Subcutaneous adipose tissue (tissue), 4 donors: ENCODE measurements around the gene IFNA13. TPM values are rescaled to one million over a fixed set of nuclear protein-coding genes. Genes with fewer than 3 reads are reported as not detected.

Experiments used
- total RNA-seq, 4 donors: library from RNA; depleted of rRNA; stranded (reverse); fragments of >200 nt; gene quantifications; one replicate each; pipeline ENCODE4 v1.1.0, GENCODE V29; 2016
- TF ChIP-seq, protein P1 (sequence below): fragments of 450-650 bp; IDR thresholded peaks from one replicate; pipeline ENCODE4 v1.5.1; 2016; ENCODE audit warnings: low read depth, mild to moderate bottlenecking, control low read depth, antibody characterized with exemption, moderate library complexity

The IFNA13 gene
- total RNA-seq, 4 donors from 2014 or later = not detected

DNA sequence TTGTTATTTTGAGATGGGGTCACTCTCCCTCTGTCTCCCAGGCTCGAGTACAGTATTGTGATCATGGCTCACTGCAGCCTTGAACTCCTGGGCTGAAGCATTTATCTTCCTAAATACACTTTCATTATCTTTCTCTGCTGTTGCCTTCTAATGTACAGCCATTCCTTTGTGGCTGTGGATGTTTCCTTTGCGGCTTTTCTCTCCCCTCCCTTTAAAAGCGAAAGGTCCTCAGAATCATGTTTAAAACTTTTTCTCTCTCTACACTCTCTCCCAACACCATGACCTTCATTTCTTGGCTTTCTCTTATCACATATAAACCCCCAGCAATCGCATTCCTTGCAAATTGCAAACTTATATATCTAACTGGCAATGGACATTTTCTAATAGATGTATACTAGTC, 15.8 kb upstream of the IFNA13 start:
- TF ChIP-seq, protein P1, sequence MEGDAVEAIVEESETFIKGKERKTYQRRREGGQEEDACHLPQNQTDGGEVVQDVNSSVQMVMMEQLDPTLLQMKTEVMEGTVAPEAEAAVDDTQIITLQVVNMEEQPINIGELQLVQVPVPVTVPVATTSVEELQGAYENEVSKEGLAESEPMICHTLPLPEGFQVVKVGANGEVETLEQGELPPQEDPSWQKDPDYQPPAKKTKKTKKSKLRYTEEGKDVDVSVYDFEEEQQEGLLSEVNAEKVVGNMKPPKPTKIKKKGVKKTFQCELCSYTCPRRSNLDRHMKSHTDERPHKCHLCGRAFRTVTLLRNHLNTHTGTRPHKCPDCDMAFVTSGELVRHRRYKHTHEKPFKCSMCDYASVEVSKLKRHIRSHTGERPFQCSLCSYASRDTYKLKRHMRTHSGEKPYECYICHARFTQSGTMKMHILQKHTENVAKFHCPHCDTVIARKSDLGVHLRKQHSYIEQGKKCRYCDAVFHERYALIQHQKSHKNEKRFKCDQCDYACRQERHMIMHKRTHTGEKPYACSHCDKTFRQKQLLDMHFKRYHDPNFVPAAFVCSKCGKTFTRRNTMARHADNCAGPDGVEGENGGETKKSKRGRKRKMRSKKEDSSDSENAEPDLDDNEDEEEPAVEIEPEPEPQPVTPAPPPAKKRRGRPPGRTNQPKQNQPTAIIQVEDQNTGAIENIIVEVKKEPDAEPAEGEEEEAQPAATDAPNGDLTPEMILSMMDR = no peak

DNA sequence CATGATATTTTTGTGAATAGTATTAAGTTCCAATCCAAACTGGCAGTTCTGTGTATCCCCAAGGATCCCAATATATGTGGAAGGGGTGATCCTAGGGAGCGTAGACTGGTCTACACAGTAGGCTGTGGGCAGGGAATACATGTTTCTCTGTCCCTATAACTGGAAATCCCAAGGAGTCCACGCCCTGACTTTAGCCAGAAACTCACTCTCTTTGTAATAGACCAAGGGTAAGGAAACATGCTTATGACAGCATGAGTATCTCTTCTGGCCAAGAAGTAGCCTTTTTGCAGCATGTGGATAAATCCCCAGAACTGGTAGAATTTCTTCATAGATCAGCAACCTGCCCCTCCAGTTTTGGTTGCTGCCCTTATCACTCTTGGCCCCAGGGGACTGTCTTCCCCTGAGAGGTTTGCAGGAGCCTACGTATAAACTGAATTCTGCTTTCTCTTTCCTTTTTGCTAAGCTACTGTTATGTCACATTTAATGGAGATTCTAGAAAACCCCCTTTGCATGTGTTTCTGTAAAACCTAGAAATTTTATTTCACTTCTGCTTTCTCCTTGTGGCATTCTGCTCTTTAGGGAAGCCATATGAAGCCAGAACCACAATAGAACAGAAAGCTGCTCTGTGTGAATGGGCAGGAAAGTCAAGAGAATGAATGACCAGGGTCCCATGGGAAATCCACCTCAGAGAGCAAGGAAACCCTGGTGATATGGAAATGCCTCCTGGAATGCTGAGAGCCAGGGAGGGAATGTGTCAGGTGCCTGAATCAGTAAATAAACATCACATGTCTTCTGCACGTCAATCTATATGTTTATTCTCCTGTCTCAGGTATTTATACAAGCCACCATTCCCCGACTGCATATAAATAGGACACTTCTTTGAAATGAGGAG, 13.8 kb upstream of the IFNA13 start:
- TF ChIP-seq, protein P1 = no peak

DNA sequence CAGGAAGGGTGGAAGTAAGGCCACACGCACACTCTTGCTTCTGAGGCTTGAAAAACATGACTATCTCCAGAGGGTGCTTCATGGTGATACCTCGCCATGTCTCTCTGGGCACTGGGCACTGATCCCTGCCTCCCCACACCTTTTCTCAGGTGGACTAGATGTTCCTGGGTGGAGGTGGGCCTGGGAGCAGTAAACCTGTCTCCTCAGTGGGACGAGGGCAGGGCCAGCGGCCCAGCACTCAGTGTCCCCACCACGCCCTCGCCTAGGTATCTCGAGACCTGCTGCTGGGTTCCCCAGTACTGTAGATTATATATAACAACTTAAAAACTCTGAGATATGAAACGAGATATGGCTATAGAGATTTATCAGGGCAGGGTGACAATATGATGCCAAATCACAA, 5.6 kb downstream of the IFNA13 start:
- TF ChIP-seq, protein P1 = no peak

DNA sequence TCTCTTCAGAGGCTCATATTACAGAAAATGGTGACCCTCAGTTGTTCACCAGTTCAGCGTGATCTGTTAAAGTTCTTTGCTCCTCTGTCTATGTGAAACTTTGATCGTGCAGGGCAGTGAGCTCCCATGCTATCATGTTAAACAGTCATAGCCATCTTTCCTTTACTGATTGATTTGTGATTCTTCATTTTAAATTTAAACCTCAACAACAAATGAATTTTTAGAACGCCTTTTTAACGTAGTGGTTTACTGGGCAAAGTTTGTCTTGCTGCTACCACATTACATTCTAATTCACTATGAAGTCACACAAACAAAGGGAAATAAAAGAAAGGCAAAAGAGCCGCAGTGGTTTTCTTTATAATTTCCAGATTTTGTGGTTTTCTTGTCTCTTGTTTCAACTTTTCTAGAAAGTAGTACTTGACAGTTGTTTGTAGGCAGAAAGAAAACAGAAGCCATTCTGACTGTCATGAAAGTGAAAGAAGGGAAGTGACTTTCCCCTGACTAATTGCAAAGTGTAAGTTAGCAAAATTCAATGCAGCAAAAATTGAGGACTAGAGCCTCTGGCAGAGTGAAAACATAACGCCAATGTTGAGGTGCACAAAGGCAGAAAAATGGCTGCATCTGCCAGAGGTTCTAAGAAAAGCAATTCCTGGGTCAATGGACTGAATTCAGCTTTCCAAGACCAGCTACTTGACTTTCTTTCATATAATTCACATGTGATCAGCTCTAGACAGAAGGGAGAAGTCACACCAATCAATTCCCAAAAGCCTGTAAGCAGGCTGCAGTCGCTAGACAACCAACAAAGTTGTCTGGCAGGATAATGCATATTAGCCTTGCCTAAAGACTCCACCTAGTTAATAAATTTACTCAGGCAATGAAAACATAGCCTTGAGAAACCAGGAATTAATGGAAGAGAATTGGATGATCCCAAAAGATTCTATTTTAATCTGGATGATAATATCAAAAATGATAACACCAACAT, 10.1 kb downstream of the IFNA13 start:
- TF ChIP-seq, protein P1 = no peak

DNA sequence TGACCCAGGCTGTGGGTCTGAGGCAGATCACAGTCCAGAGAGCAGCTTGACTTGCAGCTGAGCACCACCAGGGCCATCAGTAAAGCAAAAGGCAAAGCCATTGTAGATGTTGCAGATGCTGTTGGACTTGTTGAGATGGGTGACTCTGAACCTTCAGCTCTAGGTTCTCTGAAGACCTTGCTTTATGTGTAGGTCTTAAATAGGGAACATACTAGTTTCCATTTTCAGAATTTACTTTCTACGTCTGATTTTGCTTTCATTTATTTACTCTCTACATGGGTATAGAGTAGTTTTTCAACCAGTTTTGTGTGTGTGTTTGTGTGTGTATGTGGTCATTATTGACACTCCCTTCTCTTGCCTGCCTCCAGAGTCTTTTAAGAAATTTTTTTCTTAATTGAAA, 17.1 kb downstream of the IFNA13 start, which contains the start of gene IFNA6:
TSS of gene IFNA6 (minus strand) at position 101 of the 400 bp plus-strand sequence. CDS start at position 101, 0 bp downstream.
- TF ChIP-seq, protein P1 = no peak

DNA sequence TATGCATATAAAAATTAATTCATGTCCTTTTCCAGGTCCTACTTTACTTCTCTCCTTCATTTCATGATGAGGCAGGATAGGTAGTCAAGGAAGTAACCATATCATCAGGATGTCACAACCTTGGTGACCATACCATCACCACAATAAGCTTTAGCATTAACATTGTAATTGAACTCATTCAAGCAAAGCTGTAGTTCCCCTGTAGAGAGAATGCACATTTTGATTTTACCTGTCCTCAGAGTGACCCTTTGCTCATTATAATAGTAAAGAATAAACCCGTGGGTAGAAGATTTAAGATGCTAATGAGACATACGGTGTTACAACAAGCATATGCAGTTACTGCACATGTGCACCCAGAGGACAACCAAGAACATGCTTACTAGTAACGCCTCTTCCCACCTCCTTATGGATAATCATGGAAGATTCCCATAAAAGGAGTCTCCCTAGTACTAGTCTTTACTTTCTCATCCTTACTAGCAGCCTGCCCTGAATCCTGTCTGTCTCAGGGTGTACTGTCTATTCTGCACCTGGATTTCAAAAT, 19.4 kb downstream of the IFNA13 start:
- TF ChIP-seq, protein P1 = no peak
